Body of pancreas (tissue), 4 donors: ENCODE results near the gene KCNK10.

Source experiments
- CTCF ChIP-seq, 7 experiments: fragments of 450-650 bp in 4 of 7; fragments of 200-600 bp in 3 of 7; sonication (generic) in 3 of 7; IDR thresholded peaks; one replicate each; pipeline ENCODE4 v1.5.1; 2016 to 2019; ENCODE audit warnings: antibody characterized with exemption in 7 of 7
- POLR2A ChIP-seq, 3 donors: fragments of 450-650 bp; IDR thresholded peaks; one replicate each; pipeline ENCODE4 v1.6.1; 2016; ENCODE audit warnings: antibody characterized with exemption in 3 of 3, mild to moderate bottlenecking in 2 of 3

GRCh38 chr14:88318406-88318805 lies 4.7 kb downstream of the KCNK10 start:
- TF ChIP-seq CTCF (IDR thresholded peaks at IDR 0.05) (no peak), POLR2A (IDR thresholded peaks at IDR 0.05) (no peak)
